ENCODE data around the gene SP1. TPM values are rescaled to one million over a fixed set of nuclear protein-coding genes. Genes with fewer than 3 reads are reported as not detected.
A peak's percentile ranks its signal among the peaks of the same experiment; 100 is the strongest.

The SP1 gene
- total and polyA plus RNA-seq, 9 of the 15 experiments (the other 6 are each of a cell fraction or from before 2014, with no cell fraction given): 8.0 to 65.5 (median 41.6) TPM

GRCh38 chr12:53380104-53380793 is at the start of gene SP1 (continued):
- TF ChIP-seq ZNF518B (CRISPR knock-in tag; IDR thresholded peaks at IDR 0.05): no peak
- TF ChIP-seq PRMT5 (CRISPR knock-in tag; IDR thresholded peaks at IDR 0.05): no peak
- TF ChIP-seq MCM3 (IDR thresholded peaks at IDR 0.05): no peak
- TF ChIP-seq MAFG (tag; conservative IDR thresholded peaks at IDR 0.05): no peak
- TF ChIP-seq SETDB1 (IDR thresholded peaks at IDR 0.05; ENCODE audit: low read length): no peak
- TF ChIP-seq STAT6 (CRISPR knock-in tag; IDR thresholded peaks at IDR 0.05): no peak
- no peak for TF ChIP-seq C11orf30 (IDR thresholded peaks at IDR 0.05; ENCODE audit: low read depth)
- no peak for TF ChIP-seq ZNF589 (CRISPR knock-in tag; IDR thresholded peaks at IDR 0.05; ENCODE audit: low read depth)
- TF ChIP-seq NFXL1 (CRISPR knock-in tag; IDR thresholded peaks at IDR 0.05): no peak
- no peak for TF ChIP-seq ADNP (tag; IDR thresholded peaks at IDR 0.05)
- no peak for TF ChIP-seq XRCC4 (IDR thresholded peaks at IDR 0.05; ENCODE audit: extremely low read depth, insufficient read depth, insufficient read length)
- peak; percentile 38; the same call in 1 of the 2 replicates for TF ChIP-seq PML (IDR thresholded peaks at IDR 0.05; ENCODE audit: low read length)
- no peak for TF ChIP-seq DACH1 (IDR thresholded peaks at IDR 0.05; ENCODE audit: partially characterized antibody)
- no peak for TF ChIP-seq ZNF785 (CRISPR knock-in tag; IDR thresholded peaks at IDR 0.05)
- TF ChIP-seq CCAR2 (IDR thresholded peaks at IDR 0.05; ENCODE audit: low read depth, low read length): no peak
- TF ChIP-seq ZFX (CRISPR knock-in tag; IDR thresholded peaks at IDR 0.05): peak; percentile 42; the same call in 1 of the 2 replicates
- no peak for TF ChIP-seq ATF3 (IDR thresholded peaks at IDR 0.05)
- TF ChIP-seq ATF3 (CRISPR knock-in tag; conservative IDR thresholded peaks at IDR 0.05): no peak
- TF ChIP-seq PURB (CRISPR knock-in tag; IDR thresholded peaks at IDR 0.05; ENCODE audit: low read depth): no peak
- TF ChIP-seq KLF16 (IDR thresholded peaks at IDR 0.05): no peak
- TF ChIP-seq YBX1 (IDR thresholded peaks at IDR 0.05): no peak
- TF ChIP-seq ETV1 (tag; conservative IDR thresholded peaks at IDR 0.05; ENCODE audit: low read depth): no peak
- no peak for TF ChIP-seq KLF10 (CRISPR knock-in tag; IDR thresholded peaks at IDR 0.05)
- no peak for TF ChIP-seq ZNF507 (tag; conservative IDR thresholded peaks at IDR 0.05)
- no peak for TF ChIP-seq HNRNPUL1 (IDR thresholded peaks at IDR 0.05; ENCODE audit: low read length)
